ENCODE results near the gene PTPN9.
A peak's percentile ranks its signal among the peaks of the same experiment; 100 is the strongest.
"Not testable (repeated sequence)": the region's sequence is repeated elsewhere in the genome, so short reads cannot be mapped to it uniquely, and the experiment has no call there.

Gene PTPN9

GRCh38 chr15:75480463-75480862 is 98.7 kb downstream of the PTPN9 start:
- H3K36me3 ChIP-seq (ENCODE audit: insufficient read depth, low read length), result peaks cover 42% of the 10 kb centered on the region

GRCh38 chr15:75479670-75480069 is 99.4 kb downstream of the PTPN9 start:
- Histone ChIP-seq H3K9me3 (ENCODE audit: low read length) (peaks cover 8% of the 10 kb centered on the region), H3K4me3 (ENCODE audit: low read length) (no peak overlapping the region), H3K4me1 (ENCODE audit: insufficient read depth, low read length) (no peaks in the 10 kb centered on the region), H3K27me3 (ENCODE audit: insufficient read depth, low read length) (no peaks in the 10 kb centered on the region), H2AFZ (ENCODE audit: low read depth, low read length) (no peak overlapping the region), H3K36me3 (ENCODE audit: insufficient read depth, low read length) (peaks cover 42% of the 10 kb centered on the region)

More at GRCh38 chr15:75480463-75480862, 98.7 kb downstream of the PTPN9 start:
- H3K27me3 ChIP-seq (ENCODE audit: insufficient read depth, low read length); H3K9me3 ChIP-seq (ENCODE audit: low read length); H3K4me3 ChIP-seq (ENCODE audit: low read length); H2AFZ ChIP-seq (ENCODE audit: low read depth, low read length); H3K4me1 ChIP-seq (ENCODE audit: insufficient read depth, low read length): not testable (repeated sequence)

- not testable (repeated sequence) for H2AFZ ChIP-seq (ENCODE audit: low read depth, low read length); H3K27me3 ChIP-seq (ENCODE audit: insufficient read depth, low read length); H3K4me1 ChIP-seq (ENCODE audit: insufficient read depth, low read length); H3K9me3 ChIP-seq (ENCODE audit: low read length); H3K4me3 ChIP-seq (ENCODE audit: low read length)
- peaks cover 40% of the 10 kb centered on the region for H3K36me3 ChIP-seq (ENCODE audit: insufficient read depth, low read length)
Observed at GRCh38 chr15:75477094-75477493, 102.0 kb downstream of the PTPN9 start.

GRCh38 chr15:75468913-75469598 is 110.1 kb downstream of the PTPN9 start:
- Histone ChIP-seq H3K4me3 (ENCODE audit: low read length) (no peak overlapping the region), H3K27me3 (ENCODE audit: insufficient read depth, low read length) (no peaks in the 10 kb centered on the region), H2AFZ (ENCODE audit: low read depth, low read length) (no peak overlapping the region), H3K36me3 (ENCODE audit: insufficient read depth, low read length) (peaks cover 74% of the 10 kb centered on the region), H3K4me1 (ENCODE audit: insufficient read depth, low read length) (no peaks in the 10 kb centered on the region), H3K9me3 (ENCODE audit: low read length) (no peaks in the 10 kb centered on the region)

GRCh38 chr15:75460646-75461045 is 118.5 kb downstream of the PTPN9 start:
- Histone ChIP-seq H3K27me3 (ENCODE audit: insufficient read depth, low read length) (no peaks in the 10 kb centered on the region), H2AFZ (ENCODE audit: low read depth, low read length) (no peak overlapping the region), H3K4me1 (ENCODE audit: insufficient read depth, low read length) (peaks cover 10% of the 10 kb centered on the region), H3K4me3 (ENCODE audit: low read length) (no peak overlapping the region), H3K36me3 (ENCODE audit: insufficient read depth, low read length) (peaks cover 2% of the 10 kb centered on the region), H3K9me3 (ENCODE audit: low read length) (no peaks in the 10 kb centered on the region)

DNA sequence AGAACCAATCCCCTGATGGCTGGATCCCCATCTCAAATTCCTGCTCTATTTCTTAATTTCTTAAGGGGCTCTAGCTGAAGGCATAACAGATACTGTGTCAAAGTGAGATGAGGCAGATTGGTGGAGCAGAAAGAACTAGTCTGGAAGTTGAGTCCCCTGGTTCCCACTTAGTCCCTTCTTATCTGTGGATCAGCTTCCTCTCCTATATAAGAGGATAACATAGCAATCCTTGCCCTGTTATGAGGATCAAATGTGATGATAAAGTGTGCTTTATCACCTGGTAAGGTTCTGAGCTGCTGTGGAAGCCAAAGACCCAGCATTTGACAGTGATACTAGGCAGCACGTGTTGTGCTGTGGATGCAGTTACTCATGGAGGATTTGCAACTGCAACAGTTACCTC is 119.5 kb downstream of the PTPN9 start:
- Histone ChIP-seq H3K4me1 (ENCODE audit: insufficient read depth, low read length) (peaks cover 10% of the 10 kb centered on the region), H3K9me3 (ENCODE audit: low read length) (no peaks in the 10 kb centered on the region), H3K27me3 (ENCODE audit: insufficient read depth, low read length) (no peaks in the 10 kb centered on the region), H2AFZ (ENCODE audit: low read depth, low read length) (no peak overlapping the region), H3K36me3 (ENCODE audit: insufficient read depth, low read length) (no peaks in the 10 kb centered on the region), H3K4me3 (ENCODE audit: low read length) (no peak overlapping the region)

GRCh38 chr15:75456710-75457109 is 122.4 kb downstream of the PTPN9 start:
- H3K27me3 ChIP-seq (ENCODE audit: insufficient read depth, low read length), result no peaks in the 10 kb centered on the region
- no peak overlapping the region for H2AFZ ChIP-seq (ENCODE audit: low read depth, low read length)
- peaks cover 20% of the 10 kb centered on the region for H3K4me1 ChIP-seq (ENCODE audit: insufficient read depth, low read length)
- no peaks in the 10 kb centered on the region for H3K9me3 ChIP-seq (ENCODE audit: low read length)
- peak overlapping the region; percentile 79 for H3K4me3 ChIP-seq (ENCODE audit: low read length)
- H3K36me3 ChIP-seq (ENCODE audit: insufficient read depth, low read length), result no peaks in the 10 kb centered on the region

DNA sequence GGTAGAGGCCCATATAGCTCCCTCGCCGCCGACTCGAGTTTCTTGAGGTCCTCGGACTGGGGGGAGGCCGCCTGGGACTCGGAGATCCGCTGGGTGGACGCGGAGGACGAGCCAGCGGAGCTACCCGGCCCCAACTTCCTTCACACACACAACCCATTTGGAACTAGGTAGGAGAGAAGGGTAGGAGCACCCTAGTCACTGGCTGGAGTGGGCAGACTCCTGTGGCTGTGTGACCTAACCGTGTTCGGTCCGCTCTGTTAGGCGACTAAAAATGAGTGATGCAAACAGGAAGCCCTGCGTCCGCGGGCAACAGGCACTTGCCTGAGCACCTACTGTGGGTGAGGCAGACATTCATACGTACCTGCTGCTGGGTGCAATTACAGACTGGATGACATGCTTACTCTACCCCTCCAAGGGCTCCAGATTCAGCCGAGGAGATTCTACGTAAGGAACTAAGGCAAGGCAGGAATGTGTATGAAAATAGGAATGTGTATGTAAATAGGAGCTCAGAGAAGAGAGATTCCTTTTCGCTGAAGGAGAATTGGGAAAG is 123.1 kb downstream of the PTPN9 start:
- H3K9me3 ChIP-seq (ENCODE audit: low read length), result no peaks in the 10 kb centered on the region
- H3K4me1 ChIP-seq (ENCODE audit: insufficient read depth, low read length), result peaks cover 20% of the 10 kb centered on the region
- peak overlapping the region; percentile 79 for H3K4me3 ChIP-seq (ENCODE audit: low read length)
- H3K36me3 ChIP-seq (ENCODE audit: insufficient read depth, low read length), result no peaks in the 10 kb centered on the region
- H2AFZ ChIP-seq (ENCODE audit: low read depth, low read length), result peak overlapping the region; percentile 11
- no peaks in the 10 kb centered on the region for H3K27me3 ChIP-seq (ENCODE audit: insufficient read depth, low read length)

DNA sequence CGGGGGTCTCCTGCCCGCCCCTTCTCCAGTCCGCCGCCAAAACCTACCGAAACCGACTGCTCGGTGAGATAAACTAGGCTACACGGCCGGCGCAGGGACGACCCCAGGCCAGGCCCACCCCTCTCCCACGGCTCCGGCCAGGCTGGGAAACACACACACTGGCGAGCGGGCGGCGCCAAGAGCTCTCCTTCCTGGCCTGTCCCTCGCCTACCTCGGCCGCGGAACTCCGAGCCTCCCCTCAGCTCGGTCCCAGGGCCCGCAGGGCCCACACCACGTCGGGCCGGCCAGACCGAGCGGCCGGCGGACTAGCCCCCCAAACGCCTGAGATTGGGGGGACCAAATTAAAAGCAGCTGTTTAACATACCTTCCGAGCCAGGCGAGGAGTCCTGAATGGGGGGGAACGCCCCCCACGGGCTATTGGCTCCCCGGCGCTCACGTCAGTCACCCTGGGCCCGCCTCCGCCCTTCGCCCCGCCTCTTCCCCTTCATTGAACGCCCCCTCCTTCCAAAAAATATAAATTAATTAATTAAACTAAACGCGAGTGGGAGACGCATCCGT is 123.6 kb downstream of the PTPN9 start:
- Histone ChIP-seq H3K9me3 (ENCODE audit: low read length) (no peaks in the 10 kb centered on the region), H3K36me3 (ENCODE audit: insufficient read depth, low read length) (no peaks in the 10 kb centered on the region), H3K27me3 (ENCODE audit: insufficient read depth, low read length) (no peaks in the 10 kb centered on the region), H2AFZ (ENCODE audit: low read depth, low read length) (peak overlapping the region; percentile 11), H3K4me1 (ENCODE audit: insufficient read depth, low read length) (peaks cover 20% of the 10 kb centered on the region), H3K4me3 (ENCODE audit: low read length) (peak overlapping the region; percentile 79)

DNA sequence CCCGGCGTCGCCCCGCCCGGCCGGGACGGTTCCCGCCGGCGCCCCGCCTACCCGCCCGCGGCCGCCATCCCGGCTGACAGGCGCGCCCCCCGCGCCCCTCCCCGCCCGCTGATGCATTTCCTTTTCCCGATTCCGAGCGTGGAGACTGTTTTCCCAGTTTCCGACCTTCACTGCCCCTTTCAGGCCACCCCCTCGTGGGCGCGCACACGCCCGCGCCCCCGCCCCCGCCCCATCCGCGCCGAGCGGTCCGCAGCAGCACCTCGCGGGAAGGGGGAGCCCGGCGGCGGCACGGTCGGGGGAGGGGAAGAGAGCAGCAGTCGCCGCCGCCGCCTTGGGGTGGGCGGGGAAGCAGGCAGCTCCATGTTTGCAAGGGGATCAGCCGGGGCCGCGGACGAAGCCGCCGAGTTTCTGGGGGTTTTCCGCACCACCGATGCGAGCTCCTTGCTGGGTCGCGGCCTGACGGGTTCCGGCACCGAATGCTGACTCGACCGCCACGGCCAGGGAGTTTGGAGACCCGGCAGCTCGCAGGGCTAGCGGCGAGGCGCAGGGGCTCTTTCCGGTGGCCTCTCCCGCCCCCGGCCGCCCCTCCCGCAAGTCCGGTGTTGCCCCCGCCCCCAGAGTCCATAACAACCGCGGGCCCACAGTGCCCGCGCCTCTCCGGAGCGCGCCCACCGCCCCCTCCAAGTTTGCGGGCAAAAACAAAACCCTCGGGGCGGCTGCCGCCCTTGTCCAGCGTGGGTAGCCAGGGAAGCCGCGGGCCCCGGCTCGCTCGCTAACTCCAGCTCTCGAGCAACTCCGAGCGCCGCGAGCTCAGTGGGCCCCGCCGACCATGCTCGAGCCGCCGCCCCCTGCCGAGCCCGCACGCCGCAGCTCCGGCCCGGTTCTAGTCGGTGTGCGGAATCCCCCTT is 124.4 kb downstream of the PTPN9 start:
- H3K27me3 ChIP-seq (ENCODE audit: insufficient read depth, low read length), result no peaks in the 10 kb centered on the region
- no peaks in the 10 kb centered on the region for H3K36me3 ChIP-seq (ENCODE audit: insufficient read depth, low read length)
- peak overlapping the region; percentile 11 for H2AFZ ChIP-seq (ENCODE audit: low read depth, low read length)
- no peaks in the 10 kb centered on the region for H3K9me3 ChIP-seq (ENCODE audit: low read length)
- peak overlapping the region; percentile 79 for H3K4me3 ChIP-seq (ENCODE audit: low read length)
- H3K4me1 ChIP-seq (ENCODE audit: insufficient read depth, low read length), result peaks cover 23% of the 10 kb centered on the region

DNA sequence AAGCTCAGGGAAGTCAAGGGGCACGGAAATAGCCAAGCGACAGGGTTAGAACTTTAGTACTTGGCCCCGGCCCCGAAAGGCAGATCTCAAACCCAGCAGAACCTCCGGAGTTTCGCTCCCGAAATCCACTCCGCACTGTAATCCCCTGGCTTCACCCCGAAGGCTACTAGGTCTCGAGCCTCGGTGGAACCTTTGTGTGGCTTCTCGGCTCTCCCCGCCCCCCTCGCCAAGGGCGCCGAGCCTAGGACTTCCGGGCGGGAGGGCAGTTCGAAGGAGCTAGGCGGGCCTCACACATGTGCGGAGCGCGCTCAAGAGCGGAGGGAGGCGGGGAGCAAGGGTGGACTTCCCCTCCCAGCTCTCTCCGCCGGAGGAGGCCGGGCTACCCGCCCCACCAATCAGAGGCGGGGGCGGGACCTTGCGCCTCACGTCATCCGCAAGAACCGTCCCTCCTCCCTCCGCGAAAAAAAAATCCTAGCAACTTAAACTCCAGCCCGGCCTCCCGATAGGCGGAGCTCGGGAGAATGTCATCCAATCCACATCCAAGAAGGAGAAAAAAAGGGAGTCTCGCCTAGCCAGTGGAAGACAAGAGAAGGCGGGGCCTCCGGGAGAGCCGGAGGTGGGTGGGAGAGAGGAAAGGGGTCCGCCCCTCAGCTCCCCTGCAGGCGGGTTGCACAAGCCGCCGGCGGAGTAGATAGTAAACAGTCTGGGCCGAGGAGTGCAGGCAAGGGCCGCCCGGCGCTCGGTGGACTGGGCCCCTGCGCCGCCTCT is 125.2 kb downstream of the PTPN9 start:
- H2AFZ ChIP-seq (ENCODE audit: low read depth, low read length), result no peak overlapping the region
- peaks cover 27% of the 10 kb centered on the region for H3K4me1 ChIP-seq (ENCODE audit: insufficient read depth, low read length)
- H3K4me3 ChIP-seq (ENCODE audit: low read length), result peak overlapping the region; percentile 82
- H3K36me3 ChIP-seq (ENCODE audit: insufficient read depth, low read length), result no peaks in the 10 kb centered on the region
- H3K9me3 ChIP-seq (ENCODE audit: low read length), result no peaks in the 10 kb centered on the region
- H3K27me3 ChIP-seq (ENCODE audit: insufficient read depth, low read length), result no peaks in the 10 kb centered on the region

DNA sequence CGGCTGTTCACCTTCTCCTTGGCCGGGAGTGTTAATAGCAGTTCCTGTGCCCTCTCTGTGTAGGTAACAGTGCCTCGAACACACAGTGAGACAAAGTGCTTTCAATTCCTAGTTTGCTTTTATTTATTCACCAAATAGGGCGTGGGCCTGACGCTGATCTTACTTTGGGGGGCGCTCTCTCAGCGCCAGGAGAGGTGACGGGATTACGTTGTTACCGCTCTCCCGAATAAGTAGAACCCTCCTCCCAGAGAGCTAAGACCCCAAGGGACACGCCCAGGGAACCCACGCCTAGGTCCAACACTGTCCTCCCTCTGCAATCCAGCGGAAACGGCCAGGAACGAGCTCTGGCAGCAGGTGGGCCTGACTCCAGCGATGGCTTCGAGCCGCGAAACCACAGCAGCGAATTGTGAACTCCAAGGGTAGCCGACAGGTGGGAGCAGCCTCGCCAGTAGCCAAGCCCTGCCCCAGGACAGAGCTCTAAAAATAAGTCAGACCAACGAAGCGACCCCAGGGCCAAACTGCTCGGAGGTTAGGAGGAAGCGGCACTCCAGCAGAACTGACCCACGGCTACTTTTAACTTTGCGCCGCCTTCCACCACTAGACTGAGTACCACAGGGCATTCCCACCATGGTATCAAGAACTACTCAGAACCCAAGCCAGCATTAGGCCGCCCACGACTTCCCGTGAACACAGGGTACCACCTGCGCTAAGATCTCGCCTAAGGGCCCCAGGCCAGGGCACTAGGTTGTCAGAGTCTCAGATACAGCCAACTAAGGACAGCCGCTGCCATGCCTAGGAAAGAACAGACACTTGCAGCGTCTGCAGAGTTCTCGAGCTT is 126.0 kb downstream of the PTPN9 start:
- Histone ChIP-seq H3K9me3 (ENCODE audit: low read length) (no peaks in the 10 kb centered on the region), H2AFZ (ENCODE audit: low read depth, low read length) (no peak overlapping the region), H3K4me1 (ENCODE audit: insufficient read depth, low read length) (peaks cover 27% of the 10 kb centered on the region), H3K4me3 (ENCODE audit: low read length) (peak overlapping the region; percentile 82), H3K27me3 (ENCODE audit: insufficient read depth, low read length) (no peaks in the 10 kb centered on the region), H3K36me3 (ENCODE audit: insufficient read depth, low read length) (no peaks in the 10 kb centered on the region)

Data from neuron (in vitro differentiated cells).